Measurements from ENCODE around the gene CTNNA1.
A peak's percentile ranks its signal among the peaks of the same experiment; 100 is the strongest.
"Not testable (repeated sequence)": the region's sequence is repeated elsewhere in the genome, so short reads cannot be mapped to it uniquely, and the experiment has no call there.

The CTNNA1 gene

GRCh38 chr5:138737494-138738265, 15.5 kb upstream of the CTNNA1 start:
- H3K4me3 ChIP-seq (ENCODE audit: low read length): no peak overlapping the region
- TF ChIP-seq ZNF274 (IDR thresholded peaks at IDR 0.05; ENCODE audit: low read depth, low read length): no peak

GRCh38 chr5:138738399-138738798, 14.8 kb upstream of the CTNNA1 start:
- H3K4me3 ChIP-seq (ENCODE audit: low read length): no peak overlapping the region
- TF ChIP-seq ZNF274 (IDR thresholded peaks at IDR 0.05; ENCODE audit: low read depth, low read length): no peak

- no peak overlapping the region for H3K4me3 ChIP-seq (ENCODE audit: low read length)
- no peak for TF ChIP-seq ZNF274 (IDR thresholded peaks at IDR 0.05; ENCODE audit: low read depth, low read length)
These were observed 13.3 kb upstream of the CTNNA1 start for GRCh38 chr5:138739938-138740337.

GRCh38 chr5:138743484-138743883, 9.7 kb upstream of the CTNNA1 start:
- no peak for TF ChIP-seq ZNF274 (IDR thresholded peaks at IDR 0.05; ENCODE audit: low read depth, low read length)
- no peak overlapping the region for H3K4me3 ChIP-seq (ENCODE audit: low read length)

GRCh38 chr5:138745268-138745667, 8.0 kb upstream of the CTNNA1 start:
- no peak overlapping the region for H3K4me3 ChIP-seq (ENCODE audit: low read length)
- TF ChIP-seq ZNF274 (IDR thresholded peaks at IDR 0.05; ENCODE audit: low read depth, low read length): no peak

GRCh38 chr5:138748630-138749081, 4.6 kb upstream of the CTNNA1 start:
- H3K4me3 ChIP-seq (ENCODE audit: low read length): no peak overlapping the region
- no peak for TF ChIP-seq ZNF274 (IDR thresholded peaks at IDR 0.05; ENCODE audit: low read depth, low read length)

- H3K4me3 ChIP-seq (ENCODE audit: low read length): not testable (repeated sequence)
These were observed 1.9 kb upstream of the CTNNA1 start for GRCh38 chr5:138751344-138751743.

- TF ChIP-seq ZNF274 (IDR thresholded peaks at IDR 0.05; ENCODE audit: low read depth, low read length): no peak
- H3K4me3 ChIP-seq (ENCODE audit: low read length): peak overlapping the region; percentile 71
These were observed 779 bp upstream of the CTNNA1 start for GRCh38 chr5:138752341-138752950.

GRCh38 chr5:138753794-138754698, 821 bp downstream of the CTNNA1 start:
- TF ChIP-seq ZNF274 (IDR thresholded peaks at IDR 0.05; ENCODE audit: low read depth, low read length): no peak
- H3K4me3 ChIP-seq (ENCODE audit: low read length): peak overlapping the region; percentile 97

- TF ChIP-seq ZNF274 (IDR thresholded peaks at IDR 0.05; ENCODE audit: low read depth, low read length): no peak
These were observed 1.5 kb downstream of the CTNNA1 start for GRCh38 chr5:138754699-138755057.

GRCh38 chr5:138755084-138755748, 2.0 kb downstream of the CTNNA1 start:
- peak overlapping the region; percentile 97; the same call in 1 of the 2 replicates for H3K4me3 ChIP-seq (ENCODE audit: low read length)
- no peak for TF ChIP-seq ZNF274 (IDR thresholded peaks at IDR 0.05; ENCODE audit: low read depth, low read length)

More at GRCh38 chr5:138754699-138755057, 1.5 kb downstream of the CTNNA1 start:
- peak overlapping the region; percentile 97 for H3K4me3 ChIP-seq (ENCODE audit: low read length)

- no peak for TF ChIP-seq ZNF274 (IDR thresholded peaks at IDR 0.05; ENCODE audit: low read depth, low read length)
- no peak overlapping the region for H3K4me3 ChIP-seq (ENCODE audit: low read length)
These were observed 4.0 kb downstream of the CTNNA1 start for GRCh38 chr5:138757061-138757776.

- H3K4me3 ChIP-seq (ENCODE audit: low read length): no peak overlapping the region
- no peak for TF ChIP-seq ZNF274 (IDR thresholded peaks at IDR 0.05; ENCODE audit: low read depth, low read length)
These were observed 7.4 kb downstream of the CTNNA1 start for GRCh38 chr5:138760448-138761110.

GRCh38 chr5:138761115-138761514, 7.9 kb downstream of the CTNNA1 start:
- H3K4me3 ChIP-seq (ENCODE audit: low read length): not testable (repeated sequence)

GRCh38 chr5:138761670-138762069, 8.4 kb downstream of the CTNNA1 start:
- not testable (repeated sequence) for H3K4me3 ChIP-seq (ENCODE audit: low read length)
